Measurements from ENCODE around the gene FOXP1.

Gene FOXP1

GRCh38 chr3:70952033-70952747 is 631.3 kb downstream of the FOXP1 start:
- Histone ChIP-seq H3K27me3 (ENCODE audit: low read length) (no peaks in the 10 kb centered on the region), H3K79me2 (ENCODE audit: insufficient read depth, low read length) (no peaks in the 10 kb centered on the region), H4K20me1 (ENCODE audit: low read depth, low read length) (no peaks in the 10 kb centered on the region), H2AFZ (ENCODE audit: low read depth, low read length, severe bottlenecking) (no peak overlapping the region), H3F3A (ENCODE audit: insufficient read depth) (no peaks in the 10 kb centered on the region), H3K9ac (ENCODE audit: low read length) (no peak overlapping the region), H3K9me3 (ENCODE audit: insufficient read depth, low read length) (no peaks in the 10 kb centered on the region), H3K4me2 (ENCODE audit: low read depth, low read length, poor library complexity, severe bottlenecking) (no peak overlapping the region), H3K9me2 (replicated peaks; ENCODE audit: insufficient read depth, low read length) (no peaks in the 10 kb centered on the region), H3K27ac (ENCODE audit: low read depth, low read length) (no peak overlapping the region), H3K4me3 (ENCODE audit: insufficient read depth, low read length, poor library complexity, severe bottlenecking) (no peak overlapping the region), H3K36me3 (ENCODE audit: low read length) (no peaks in the 10 kb centered on the region)
- no peak for TF ChIP-seq CTCF (IDR thresholded peaks at IDR 0.05; ENCODE audit: insufficient read depth, low read length, poor library complexity, severe bottlenecking)
- TF ChIP-seq EZH2phosphoT487 (conservative IDR thresholded peaks at IDR 0.05; ENCODE audit: low read length) = no peak

GRCh38 chr3:70951316-70951715 is 632.2 kb downstream of the FOXP1 start:
- no peaks in the 10 kb centered on the region for H3K9me2 ChIP-seq (replicated peaks; ENCODE audit: insufficient read depth, low read length)
- no peak for TF ChIP-seq CTCF (IDR thresholded peaks at IDR 0.05; ENCODE audit: insufficient read depth, low read length, poor library complexity, severe bottlenecking)

GRCh38 chr3:70947579-70947978 is 635.9 kb downstream of the FOXP1 start:
- TF ChIP-seq EZH2phosphoT487 (conservative IDR thresholded peaks at IDR 0.05; ENCODE audit: low read length) = no peak
- Histone ChIP-seq H3K79me2 (ENCODE audit: insufficient read depth, low read length) (no peaks in the 10 kb centered on the region), H3K27me3 (ENCODE audit: low read length) (no peaks in the 10 kb centered on the region), H3K9ac (ENCODE audit: low read length) (no peak overlapping the region), H3K27ac (ENCODE audit: low read depth, low read length) (no peak overlapping the region), H3K9me3 (ENCODE audit: insufficient read depth, low read length) (no peaks in the 10 kb centered on the region), H3K9me2 (replicated peaks; ENCODE audit: insufficient read depth, low read length) (no peaks in the 10 kb centered on the region), H2AFZ (ENCODE audit: low read depth, low read length, severe bottlenecking) (no peak overlapping the region), H3F3A (ENCODE audit: insufficient read depth) (no peaks in the 10 kb centered on the region), H3K4me2 (ENCODE audit: low read depth, low read length, poor library complexity, severe bottlenecking) (no peak overlapping the region), H3K36me3 (ENCODE audit: low read length) (no peaks in the 10 kb centered on the region), H3K4me3 (ENCODE audit: insufficient read depth, low read length, poor library complexity, severe bottlenecking) (no peak overlapping the region), H4K20me1 (ENCODE audit: low read depth, low read length) (no peaks in the 10 kb centered on the region)

More at GRCh38 chr3:70951316-70951715, 632.2 kb downstream of the FOXP1 start:
- no peaks in the 10 kb centered on the region for H4K20me1 ChIP-seq (ENCODE audit: low read depth, low read length)
- no peak overlapping the region for H3K27ac ChIP-seq (ENCODE audit: low read depth, low read length)
- H3K27me3 ChIP-seq (ENCODE audit: low read length) = no peaks in the 10 kb centered on the region
- H3K9ac ChIP-seq (ENCODE audit: low read length) = no peak overlapping the region
- H3K9me3 ChIP-seq (ENCODE audit: insufficient read depth, low read length) = no peaks in the 10 kb centered on the region
- no peak overlapping the region for H3K4me3 ChIP-seq (ENCODE audit: insufficient read depth, low read length, poor library complexity, severe bottlenecking)
- H3K79me2 ChIP-seq (ENCODE audit: insufficient read depth, low read length) = no peaks in the 10 kb centered on the region
- H3F3A ChIP-seq (ENCODE audit: insufficient read depth) = no peaks in the 10 kb centered on the region
- no peak overlapping the region for H3K4me2 ChIP-seq (ENCODE audit: low read depth, low read length, poor library complexity, severe bottlenecking)
- no peaks in the 10 kb centered on the region for H3K36me3 ChIP-seq (ENCODE audit: low read length)
- no peak overlapping the region for H2AFZ ChIP-seq (ENCODE audit: low read depth, low read length, severe bottlenecking)

- Histone ChIP-seq H3K27me3 (ENCODE audit: low read length) (no peaks in the 10 kb centered on the region), H3F3A (ENCODE audit: insufficient read depth) (no peaks in the 10 kb centered on the region), H3K9me2 (replicated peaks; ENCODE audit: insufficient read depth, low read length) (no peaks in the 10 kb centered on the region), H3K79me2 (ENCODE audit: insufficient read depth, low read length) (no peaks in the 10 kb centered on the region), H3K9ac (ENCODE audit: low read length) (no peak overlapping the region), H3K4me3 (ENCODE audit: insufficient read depth, low read length, poor library complexity, severe bottlenecking) (no peak overlapping the region), H2AFZ (ENCODE audit: low read depth, low read length, severe bottlenecking) (no peak overlapping the region), H3K27ac (ENCODE audit: low read depth, low read length) (no peak overlapping the region), H4K20me1 (ENCODE audit: low read depth, low read length) (no peaks in the 10 kb centered on the region), H3K36me3 (ENCODE audit: low read length) (no peaks in the 10 kb centered on the region), H3K4me2 (ENCODE audit: low read depth, low read length, poor library complexity, severe bottlenecking) (no peak overlapping the region), H3K9me3 (ENCODE audit: insufficient read depth, low read length) (no peaks in the 10 kb centered on the region)
- TF ChIP-seq CTCF (IDR thresholded peaks at IDR 0.05; ENCODE audit: insufficient read depth, low read length, poor library complexity, severe bottlenecking) = no peak
- no peak for TF ChIP-seq EZH2phosphoT487 (conservative IDR thresholded peaks at IDR 0.05; ENCODE audit: low read length)
These were observed 639.6 kb downstream of the FOXP1 start for GRCh38 chr3:70943886-70944285.

All from SU-DHL-6 (cell line).